Uterus (tissue), 2 donors: ENCODE results near the gene FAM78A.

Source experiments
- CTCF ChIP-seq, 4 experiments: fragments of 200-600 bp in 2 of 4; fragments of 450-650 bp in 2 of 4; sonication (generic) in 2 of 4; IDR thresholded peaks; one replicate each; pipeline ENCODE4 v1.5.1; 2016 to 2019; ENCODE audit warnings: antibody characterized with exemption in 4 of 4, mild to moderate bottlenecking in 2 of 4, moderate library complexity in 1 of 4
- POLR2A ChIP-seq, 2 donors: fragments of 450-650 bp; IDR thresholded peaks; one replicate each; pipeline ENCODE4 v1.6.1; 2016; ENCODE audit warnings: antibody characterized with exemption in 2 of 2, mild to moderate bottlenecking in 1 of 2, moderate library complexity in 1 of 2

DNA sequence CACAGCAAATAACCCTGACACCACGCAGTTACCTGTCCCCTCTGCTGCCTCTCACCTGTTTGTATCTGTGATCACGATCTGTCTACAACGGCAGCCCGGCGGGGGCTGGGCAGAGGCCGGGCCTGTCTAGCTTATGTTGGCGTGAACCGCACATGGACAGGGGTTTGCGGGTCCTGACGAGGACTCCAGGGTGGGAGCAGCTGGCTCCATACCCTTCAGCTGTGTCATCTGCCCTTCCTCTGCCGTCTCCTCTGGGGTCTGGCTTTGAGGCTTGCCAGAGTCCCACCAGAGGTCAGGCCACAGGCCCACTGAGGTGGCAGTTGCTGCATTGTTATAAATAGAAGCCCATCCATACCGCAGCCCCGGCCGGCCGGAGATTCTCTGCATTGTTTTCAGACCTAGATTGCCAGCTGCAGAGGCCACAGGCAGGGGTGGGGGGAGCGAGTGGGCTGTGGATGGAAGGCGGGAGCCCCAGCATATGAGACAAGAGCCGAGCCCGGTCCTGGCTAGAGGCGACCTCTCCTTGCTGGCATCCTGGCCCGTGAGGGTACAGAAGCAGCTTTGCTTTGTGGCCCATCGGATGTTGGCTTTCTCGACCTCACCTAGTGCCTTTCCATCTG, 37.8 kb downstream of the FAM78A start:
- TF ChIP-seq CTCF (IDR thresholded peaks at IDR 0.05) (no peak), POLR2A (IDR thresholded peaks at IDR 0.05) (no peak)
